Testis (tissue), 3 donors: ENCODE measurements around the gene ABCG8. TPM values are rescaled to one million over a fixed set of nuclear protein-coding genes. Genes with fewer than 3 reads are reported as not detected.

Experiments
- DNase-seq: peaks from one replicate; pipeline ENCODE4 v3.0.0-alpha.2; 2019
- H3K27ac ChIP-seq, 2 donors: fragments of 200-600 bp; sonication (generic); one replicate each; pipeline ENCODE4 v1.5.1; 2019
- H3K27me3 ChIP-seq: fragments of 200-600 bp; sonication (generic); one replicate; pipeline ENCODE4 v1.5.1; 2019
- H3K36me3 ChIP-seq: fragments of 200-600 bp; sonication (generic); one replicate; pipeline ENCODE4 v1.5.1; 2017; ENCODE audit warnings: low read depth; ENCODE audit errors: missing control alignments
- H3K4me1 ChIP-seq: fragments of 200-600 bp; sonication (generic); one replicate; pipeline ENCODE4 v1.5.1; 2019
- H3K4me3 ChIP-seq, 2 donors: fragments of 200-600 bp; sonication (generic); one replicate each; pipeline ENCODE4 v1.5.1; 2017 to 2019
- H3K9me3 ChIP-seq: fragments of 200-600 bp; sonication (generic); one replicate; pipeline ENCODE4 v1.5.1; 2017
- POLR2A ChIP-seq: fragments of 450-650 bp; IDR thresholded peaks from one replicate; pipeline ENCODE4 v1.6.1; 2017; ENCODE audit warnings: antibody characterized with exemption, mild to moderate bottlenecking, moderate library complexity
- WGBS, 2 donors: methylation state at CpG; one replicate each; pipeline ENCODE4 v1.1.5; 2018; 5-methylcytosine and 5-hydroxymethylcytosine counted together
- intact Hi-C: fragments of 100-400 bp; cut with DNase I; formaldehyde crosslinking; loops from one replicate; pipeline ENCODE4 v1.15.1; 2023; ENCODE audit warnings: low total_unique reads
- polyA plus RNA-seq: library from polyadenylated mRNA; stranded (reverse); fragments of 350-450 nt; fragmentation: Illumina TruSeq; extraction: RNeasy Lipid Tissue Mini Kit (QIAGEN cat#74804); gene quantifications from one replicate; pipeline ENCODE4 v1.2.3, GENCODE V29; 2014; ENCODE audit warnings: low read depth, low replicate concordance; ENCODE audit not compliant: insufficient read depth
- total RNA-seq, 2 donors: library from RNA; depleted of rRNA; stranded (reverse); fragments of >200 nt; gene quantifications; one replicate each; pipeline ENCODE4 v1.2.3, GENCODE V29; 2016
- TF ChIP-seq, protein P1 (sequence below), 3 experiments: fragments of 450-650 bp in 2 of 3; fragments of 200-600 bp in 1 of 3; sonication (generic) in 1 of 3; IDR thresholded peaks; one replicate each; pipeline ENCODE4 v1.5.1; 2016 to 2019; ENCODE audit warnings: antibody characterized with exemption in 3 of 3, mild to moderate bottlenecking in 2 of 3, moderate library complexity in 1 of 3

The ABCG8 gene
- total and polyA plus RNA-seq, 3 donors from 2014 or later, result 0.24 to 0.43 TPM; not detected in 1

DNA sequence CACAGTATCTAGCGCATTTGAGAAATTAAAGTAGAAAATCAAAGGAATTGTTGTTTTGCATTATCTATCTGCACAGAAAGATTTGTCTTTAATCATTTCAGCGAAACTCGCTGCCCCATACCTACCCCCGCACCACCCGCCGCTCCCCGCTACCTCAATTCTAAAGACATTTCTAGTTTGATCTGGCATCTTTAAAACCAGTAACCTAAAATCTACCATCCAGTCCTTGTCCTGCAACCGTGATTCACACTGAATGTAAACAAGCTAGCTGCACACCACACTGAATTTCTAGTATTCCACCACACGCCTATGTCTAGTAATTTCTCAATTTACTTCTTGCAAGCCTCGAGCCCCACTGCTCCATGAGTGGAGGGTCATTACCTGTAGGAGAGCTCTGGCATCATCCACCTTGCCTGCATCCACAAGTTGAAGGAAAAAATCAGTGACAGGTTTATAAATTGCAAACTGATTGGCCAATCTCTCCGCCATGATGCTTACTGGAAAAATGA is 60.1 kb downstream of the ABCG8 start:
- 91 to 94% methylated on average over 11 of the region's 11 CpGs for WGBS, 2 donors
- Histone ChIP-seq H3K4me1 (no peaks in the 10 kb centered on the region), H3K36me3 (no peaks in the 10 kb centered on the region), H3K27ac (no peak overlapping the region), H3K27me3 (no peaks in the 10 kb centered on the region), H3K4me3 (no peak overlapping the region), H3K9me3 (no peaks in the 10 kb centered on the region)
- TF ChIP-seq, protein P1, sequence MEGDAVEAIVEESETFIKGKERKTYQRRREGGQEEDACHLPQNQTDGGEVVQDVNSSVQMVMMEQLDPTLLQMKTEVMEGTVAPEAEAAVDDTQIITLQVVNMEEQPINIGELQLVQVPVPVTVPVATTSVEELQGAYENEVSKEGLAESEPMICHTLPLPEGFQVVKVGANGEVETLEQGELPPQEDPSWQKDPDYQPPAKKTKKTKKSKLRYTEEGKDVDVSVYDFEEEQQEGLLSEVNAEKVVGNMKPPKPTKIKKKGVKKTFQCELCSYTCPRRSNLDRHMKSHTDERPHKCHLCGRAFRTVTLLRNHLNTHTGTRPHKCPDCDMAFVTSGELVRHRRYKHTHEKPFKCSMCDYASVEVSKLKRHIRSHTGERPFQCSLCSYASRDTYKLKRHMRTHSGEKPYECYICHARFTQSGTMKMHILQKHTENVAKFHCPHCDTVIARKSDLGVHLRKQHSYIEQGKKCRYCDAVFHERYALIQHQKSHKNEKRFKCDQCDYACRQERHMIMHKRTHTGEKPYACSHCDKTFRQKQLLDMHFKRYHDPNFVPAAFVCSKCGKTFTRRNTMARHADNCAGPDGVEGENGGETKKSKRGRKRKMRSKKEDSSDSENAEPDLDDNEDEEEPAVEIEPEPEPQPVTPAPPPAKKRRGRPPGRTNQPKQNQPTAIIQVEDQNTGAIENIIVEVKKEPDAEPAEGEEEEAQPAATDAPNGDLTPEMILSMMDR (IDR thresholded peaks at IDR 0.05), result no peak
- no peak for TF ChIP-seq POLR2A
- DNase-seq, result no peak
- intact Hi-C loops, result no loop called here

DNA sequence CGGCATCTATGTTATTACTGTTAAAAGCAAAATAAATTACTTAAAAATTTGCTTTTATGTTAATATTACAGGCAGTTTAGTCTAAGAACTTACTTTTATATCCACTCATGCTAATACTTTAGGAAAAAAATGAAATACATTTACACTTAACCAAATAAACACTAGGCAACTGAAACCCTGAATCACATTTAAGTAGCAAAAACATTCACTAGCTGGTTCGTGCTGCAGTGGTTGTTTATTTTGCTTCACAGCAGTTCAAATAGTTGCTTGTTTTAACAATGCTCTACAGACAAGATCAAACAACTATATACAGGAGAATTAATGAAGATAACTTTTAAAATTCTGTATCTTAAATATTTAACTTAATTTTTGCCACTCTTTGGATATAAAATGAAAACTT is 60.8 kb downstream of the ABCG8 start:
- Histone ChIP-seq H3K9me3 (no peaks in the 10 kb centered on the region), H3K36me3 (no peaks in the 10 kb centered on the region), H3K4me1 (no peaks in the 10 kb centered on the region), H3K4me3 (no peak overlapping the region), H3K27me3 (no peaks in the 10 kb centered on the region), H3K27ac (no peak overlapping the region)
- no peak for DNase-seq
- TF ChIP-seq, protein P1 (IDR thresholded peaks at IDR 0.05), result no peak
- no peak for TF ChIP-seq POLR2A
- intact Hi-C loops, result no loop called here
- WGBS, 2 donors, result 81 to 88% methylated on average over 2 of the region's 2 CpGs

DNA sequence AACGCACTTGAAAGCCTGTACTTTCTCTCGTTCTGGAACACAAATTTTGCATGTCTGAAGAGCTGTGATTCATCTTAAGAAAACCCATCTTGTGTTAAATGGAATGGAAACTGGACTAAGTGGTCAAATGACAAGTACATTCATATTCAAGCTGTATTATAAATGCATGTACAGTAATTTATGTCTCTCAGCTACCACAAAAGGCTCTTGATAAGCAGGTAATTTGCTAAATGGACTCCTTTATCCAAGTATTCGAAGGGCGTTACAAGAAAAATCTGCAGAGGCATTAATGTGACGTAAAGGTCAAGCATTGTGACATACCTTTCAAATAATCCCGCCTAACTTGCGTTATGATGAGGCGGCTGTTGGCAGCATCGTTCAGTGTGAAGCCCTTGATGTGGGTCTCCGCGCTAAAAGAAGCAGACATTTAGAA is 66.6 kb downstream of the ABCG8 start:
- Histone ChIP-seq H3K4me1 (no peaks in the 10 kb centered on the region), H3K4me3 (no peak overlapping the region), H3K9me3 (no peaks in the 10 kb centered on the region), H3K27me3 (no peaks in the 10 kb centered on the region), H3K27ac (no peak overlapping the region), H3K36me3 (no peaks in the 10 kb centered on the region)
- 92 to 96% methylated on average over 11 of the region's 11 CpGs for WGBS, 2 donors
- intact Hi-C loops, result no loop called here
- DNase-seq, result no peak
- TF ChIP-seq, protein P1 (IDR thresholded peaks at IDR 0.05), result no peak
- no peak for TF ChIP-seq POLR2A

DNA sequence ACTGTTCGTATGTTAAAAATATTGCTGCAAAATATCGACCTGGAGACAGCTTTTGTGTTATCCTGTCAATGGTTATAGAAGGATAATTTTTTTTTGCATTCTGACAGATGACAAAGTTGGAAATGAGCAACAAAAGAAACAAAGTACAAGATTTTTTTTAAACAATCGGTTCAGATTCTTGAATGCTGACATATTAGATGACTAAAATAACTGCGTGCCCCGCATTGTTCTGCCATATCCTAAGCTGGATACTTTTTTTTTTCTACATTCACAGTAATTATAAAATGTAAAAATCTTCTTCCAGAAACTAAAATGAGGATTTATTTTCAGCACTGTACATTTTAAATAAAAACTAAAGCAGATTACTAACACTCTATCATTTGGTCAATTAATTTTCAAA is 67.1 kb downstream of the ABCG8 start:
- no peak overlapping the region for H3K27ac ChIP-seq
- H3K36me3 ChIP-seq, result no peaks in the 10 kb centered on the region
- WGBS, 2 donors, result 78 to 79% methylated on average over 5 of the region's 5 CpGs

More for the DNA sequence above, 67.1 kb downstream of the ABCG8 start:
- no peak overlapping the region for H3K4me3 ChIP-seq
- H3K9me3 ChIP-seq, result no peaks in the 10 kb centered on the region
- H3K4me1 ChIP-seq, result no peaks in the 10 kb centered on the region
- TF ChIP-seq, protein P1 (IDR thresholded peaks at IDR 0.05), result no peak
- TF ChIP-seq POLR2A, result no peak
- intact Hi-C loops, result no loop called here
- H3K27me3 ChIP-seq, result no peaks in the 10 kb centered on the region
- no peak for DNase-seq
